Fibroblast of villous mesenchyme (primary cell): ENCODE measurements around the gene PLG. TPM values are rescaled to one million over a fixed set of nuclear protein-coding genes. Genes with fewer than 3 reads are reported as not detected.
"Not testable (repeated sequence)": the region's sequence is repeated elsewhere in the genome, so short reads cannot be mapped to it uniquely, and the experiment has no call there.

Experiments used
- DNase-seq: peaks from one replicate; pipeline ENCODE4 v3.0.0-alpha.2; 2010; ENCODE audit warnings: low read depth
- H3K4me3 ChIP-seq: 2 replicates; pipeline ENCODE4 v1.5.1; 2011; ENCODE audit warnings: low read depth, mild to moderate bottlenecking, low read length
- CTCF ChIP-seq: IDR thresholded peaks from 2 replicates; pipeline ENCODE4 v1.5.1; 2012; ENCODE audit warnings: low read depth, mild to moderate bottlenecking, low read length; ENCODE audit not compliant: insufficient read depth
- total RNA-seq: library from RNA; depleted of rRNA; stranded (reverse); fragments of >200 nt; gene quantifications from 2 replicates; pipeline ENCODE4 v1.2.3, GENCODE V29; 2012

Gene PLG
- total RNA-seq, 1 donor: not detected

- no peak for TF ChIP-seq CTCF
- no peak for DNase-seq
Observed at GRCh38 chr6:160690458-160690857, 11.6 kb upstream of the PLG start.

DNA sequence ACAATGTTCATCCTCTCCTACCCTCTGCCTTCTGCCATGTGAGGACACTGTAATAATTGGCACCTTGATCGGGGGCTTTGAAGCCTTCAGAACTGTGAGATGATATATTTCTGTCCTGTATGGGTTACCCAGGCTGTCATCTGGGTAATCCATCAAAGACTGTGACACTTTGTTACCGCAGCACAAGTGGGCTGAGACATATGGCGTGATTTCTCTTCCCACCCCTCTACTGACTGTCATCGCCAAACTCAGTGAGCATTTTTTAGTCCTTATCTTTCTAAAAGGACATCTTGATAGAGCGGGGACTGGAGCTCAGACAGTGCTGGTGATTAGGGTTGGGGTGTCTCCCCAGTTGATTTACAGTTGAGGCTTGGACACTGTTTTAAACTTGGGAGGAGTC is 10.4 kb upstream of the PLG start:
- DNase-seq: no peak
- no peak for TF ChIP-seq CTCF
- H3K4me3 ChIP-seq: no peak overlapping the region

More at GRCh38 chr6:160690458-160690857, 11.6 kb upstream of the PLG start:
- H3K4me3 ChIP-seq: no peak overlapping the region

DNA sequence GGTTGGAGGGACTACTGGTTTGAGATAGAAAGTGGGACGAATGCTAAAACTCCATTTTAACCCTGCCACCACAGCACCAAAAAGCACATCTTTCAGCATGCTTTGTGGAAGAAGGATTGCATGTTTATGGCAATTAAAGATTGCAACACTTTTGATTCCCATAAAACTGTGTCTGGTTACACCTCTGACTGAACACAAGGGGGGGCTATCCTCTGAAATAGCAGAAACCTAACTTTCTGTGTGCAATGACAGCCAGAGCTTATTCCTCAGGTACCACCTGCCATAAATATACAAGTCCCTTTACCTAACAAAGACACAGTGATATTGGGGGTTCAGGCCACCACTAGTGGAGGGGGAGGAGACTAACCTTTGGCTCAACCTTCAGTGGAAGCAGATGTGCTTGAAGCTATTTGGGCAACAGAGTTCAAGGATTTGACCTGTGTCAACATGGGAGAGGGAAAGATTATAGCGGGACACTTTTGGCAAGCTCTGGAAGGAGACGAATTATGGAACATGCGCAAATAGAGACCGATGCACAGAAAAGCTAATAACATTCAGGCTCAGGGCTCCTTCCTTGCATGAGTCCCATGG is 9.6 kb upstream of the PLG start:
- no peak for TF ChIP-seq CTCF
- no peak for DNase-seq
- H3K4me3 ChIP-seq: no peak overlapping the region

GRCh38 chr6:160695025-160695424 is 7.0 kb upstream of the PLG start:
- not testable (repeated sequence) for H3K4me3 ChIP-seq
- peak; percentile 12 for DNase-seq

DNA sequence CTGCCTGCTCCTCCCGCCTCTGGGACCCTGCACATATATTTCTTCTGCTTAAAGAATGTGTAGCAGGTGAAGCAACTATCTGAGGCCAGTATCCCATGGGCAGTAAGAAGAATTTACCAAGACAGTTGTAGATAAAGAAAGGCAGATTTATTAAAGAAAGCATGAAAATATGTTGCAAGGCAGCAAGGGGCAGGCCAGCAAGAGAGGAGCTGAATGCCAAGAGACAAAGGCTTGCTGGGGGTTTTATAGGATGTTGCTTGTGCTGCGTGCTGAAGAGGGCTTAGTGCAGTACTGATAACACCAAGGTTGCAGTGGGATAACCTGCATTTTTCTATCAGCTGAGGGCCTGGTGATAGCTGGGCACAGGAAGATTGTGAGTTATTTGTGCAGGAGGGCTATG is 6.4 kb upstream of the PLG start:
- not testable (repeated sequence) for H3K4me3 ChIP-seq, DNase-seq

DNA sequence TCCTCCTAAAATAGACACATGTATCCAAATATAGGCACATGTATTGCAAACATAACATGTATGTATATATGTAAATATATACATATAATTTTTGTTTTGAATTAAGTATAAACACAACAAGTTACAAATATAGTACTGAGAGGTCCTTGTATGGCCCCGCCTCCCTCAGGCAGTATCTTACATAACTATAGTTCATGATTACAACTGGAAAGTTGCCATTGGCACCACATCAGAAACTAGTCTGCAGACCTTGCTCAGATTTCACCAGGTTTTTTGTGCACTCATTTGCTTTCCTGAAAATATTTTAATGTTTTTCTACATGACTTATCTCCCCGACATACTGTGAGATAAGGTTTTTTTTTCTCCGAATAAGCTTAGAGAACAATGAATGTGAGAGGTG is 5.2 kb upstream of the PLG start:
- not testable (repeated sequence) for DNase-seq

GRCh38 chr6:160697826-160698225 is 4.2 kb upstream of the PLG start:
- H3K4me3 ChIP-seq: no peak overlapping the region
- DNase-seq: no peak
- no peak for TF ChIP-seq CTCF

More for the DNA sequence above, 5.2 kb upstream of the PLG start:
- not testable (repeated sequence) for H3K4me3 ChIP-seq

DNA sequence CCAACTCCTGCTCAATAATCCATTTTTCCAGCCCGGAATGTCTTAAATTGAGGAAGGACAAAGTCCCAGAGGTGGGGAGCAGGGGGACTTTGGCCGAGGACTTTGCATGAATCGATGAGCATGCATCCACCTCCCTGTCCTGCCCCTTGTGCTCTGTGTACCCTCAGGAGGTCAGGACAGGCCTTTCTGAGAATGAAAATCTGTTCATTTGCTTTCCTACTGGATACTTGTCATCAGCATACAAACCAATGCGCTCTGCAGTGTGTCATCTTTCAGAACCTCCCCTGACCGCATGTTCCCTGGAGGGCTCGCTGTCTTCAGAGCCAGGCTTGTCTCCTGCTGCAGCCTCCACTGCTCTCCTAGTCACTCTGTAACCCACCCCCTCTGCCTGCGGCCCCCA is 2.6 kb downstream of the PLG start:
- not testable (repeated sequence) for H3K4me3 ChIP-seq, DNase-seq

- not testable (repeated sequence) for DNase-seq, H3K4me3 ChIP-seq
Observed at GRCh38 chr6:160708993-160709392, 6.9 kb downstream of the PLG start.

DNA sequence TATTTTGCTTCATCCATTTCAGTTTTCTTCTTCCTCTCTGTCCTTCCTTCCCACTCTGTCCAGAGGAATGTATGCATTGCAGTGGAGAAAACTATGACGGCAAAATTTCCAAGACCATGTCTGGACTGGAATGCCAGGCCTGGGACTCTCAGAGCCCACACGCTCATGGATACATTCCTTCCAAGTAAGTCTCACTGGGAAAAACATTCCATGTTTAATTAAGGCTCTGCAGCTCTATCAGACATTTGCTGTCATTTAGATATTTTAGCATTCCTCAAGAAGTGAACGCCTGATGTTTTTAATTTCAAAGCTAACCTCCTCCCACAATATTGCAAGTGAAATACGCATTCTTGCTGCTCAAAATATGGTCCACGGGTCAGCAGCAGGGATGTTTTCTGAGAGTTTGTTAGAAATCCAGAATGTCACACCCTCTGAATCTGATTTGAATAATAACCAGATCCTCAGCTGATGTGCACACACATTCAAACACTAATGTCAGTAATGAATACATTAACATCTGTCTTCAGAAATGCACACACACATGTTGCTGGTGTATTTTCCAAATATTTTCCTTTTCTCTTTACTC is 12.8 kb downstream of the PLG start:
- no peak for TF ChIP-seq CTCF
- H3K4me3 ChIP-seq: no peak overlapping the region
- peak; percentile 14 for DNase-seq
